Endodermal cell (in vitro differentiated cells): ENCODE measurements around the gene SLC17A8. TPM values are rescaled to one million over a fixed set of nuclear protein-coding genes. Genes with fewer than 3 reads are reported as not detected.
A peak's percentile ranks its signal among the peaks of the same experiment; 100 is the strongest.
"Not testable (repeated sequence)": the region's sequence is repeated elsewhere in the genome, so short reads cannot be mapped to it uniquely, and the experiment has no call there.

Source experiments
- DNase-seq: peaks from one replicate; pipeline ENCODE4 v3.0.0-alpha.2; 2017
- H3K27ac ChIP-seq: 2 replicates; pipeline ENCODE4 v1.5.1; 2013; ENCODE audit warnings: mild to moderate bottlenecking, low read depth, low read length, moderate library complexity
- H3K27me3 ChIP-seq: 2 replicates; pipeline ENCODE4 v1.6.1; 2013; ENCODE audit warnings: mild to moderate bottlenecking, low read length, moderate library complexity; ENCODE audit not compliant: insufficient read depth, control insufficient read depth, poor library complexity, severe bottlenecking
- H3K36me3 ChIP-seq: 2 replicates; pipeline ENCODE4 v1.7.0; 2013; ENCODE audit warnings: mild to moderate bottlenecking, low read length, moderate library complexity; ENCODE audit not compliant: control insufficient read depth, insufficient read depth
- H3K4me1 ChIP-seq: one replicate; pipeline ENCODE4 v1.7.0; 2013; ENCODE audit warnings: low read length; ENCODE audit not compliant: control insufficient read depth, insufficient read depth
- H3K4me3 ChIP-seq: 2 replicates; pipeline ENCODE4 v1.5.1; 2013; ENCODE audit warnings: mild to moderate bottlenecking, low read length, moderate library complexity
- H3K9ac ChIP-seq: 2 replicates; pipeline ENCODE4 v1.6.1; 2013; ENCODE audit warnings: mild to moderate bottlenecking, low read length, moderate library complexity; ENCODE audit not compliant: poor library complexity, severe bottlenecking; ENCODE audit errors: extremely low read depth
- H3K9me3 ChIP-seq: 2 replicates; pipeline ENCODE4 v1.6.1; 2013; ENCODE audit warnings: mild to moderate bottlenecking, low read length, moderate library complexity; ENCODE audit not compliant: control insufficient read depth
- H3K27ac Mint-ChIP-seq: 2 replicates; pipeline ENCODE4 v1.8.0; 2020; ENCODE audit warnings: mixed read lengths
- H3K27me3 Mint-ChIP-seq: 2 replicates; pipeline ENCODE4 v1.8.0; 2021; ENCODE audit warnings: mild to moderate bottlenecking, mixed read lengths; ENCODE audit not compliant: insufficient read depth
- H3K36me3 Mint-ChIP-seq: 2 replicates; pipeline ENCODE4 v1.8.0; 2020; ENCODE audit warnings: low read depth, mixed read lengths
- H3K4me1 Mint-ChIP-seq: 2 replicates; pipeline ENCODE4 v1.8.0; 2020; ENCODE audit warnings: mixed read lengths
- H3K4me3 Mint-ChIP-seq: 2 replicates; pipeline ENCODE4 v1.8.0; 2020; ENCODE audit warnings: mild to moderate bottlenecking, moderate library complexity, mixed read lengths
- H3K9me3 Mint-ChIP-seq: 2 replicates; pipeline ENCODE4 v1.8.0; 2020; ENCODE audit warnings: mild to moderate bottlenecking, mixed read lengths
- CTCF ChIP-seq: fragments of 200-600 bp; sonication (generic); conservative IDR thresholded peaks from 2 replicates; pipeline ENCODE4 v1.5.0; 2021; ENCODE audit warnings: antibody characterized with exemption, mild to moderate bottlenecking
- WGBS, 2 experiments: methylation state at CpG; one replicate each; pipeline versions ENCODE4 v1.1.5 to v1.1.7; 2013; ENCODE audit warnings: missing lambda C conversion rate in 2 of 2, mixed read lengths in 1 of 2; ENCODE audit not compliant: insufficient coverage in 1 of 2, insufficient read length in 1 of 2; 5-methylcytosine and 5-hydroxymethylcytosine counted together
- long read RNA-seq, 4 experiments: library from polyadenylated mRNA in 2 of 4; library from RNA in 1 of 4; library from capped mRNA in 1 of 4; stranded (forward) in 3 of 4; unstranded in 1 of 4; transcript quantifications; one replicate each; pipeline ENCODE4 v2.0.0, GENCODE V29; 2020 to 2021; ENCODE audit warnings: inconsistent platforms in 1 of 4
- polyA plus RNA-seq, 2 experiments: library from polyadenylated mRNA; stranded (reverse); fragments of 50-300 nt; gene quantifications; one replicate each; pipeline ENCODE4 v1.2.3, GENCODE V29; 2013
- total RNA-seq, 2 donors: library from RNA; stranded (reverse); fragmentation: NEBNext Ultra II Directional in 1 of 2; extraction: Animal tissue kit (Norgen Biotek cat#: 25700) in 1 of 2; gene quantifications; 2 replicates in 1 of 2; 3 replicates in 1 of 2; pipeline ENCODE4 v1.2.1, GENCODE V29; 2021

The SLC17A8 gene
- under 1 TPM in 1 of 2 donors, not detected in 1; 0.40 TPM for total RNA-seq
- 2.5 TPM for polyA plus RNA-seq (2013, experiment 1 of 2)
- 1.4 TPM for polyA plus RNA-seq (2013, experiment 2 of 2)
- long read RNA-seq, experiment 1: 0 reads
- long read RNA-seq, experiment 2, partial matches to known transcripts: 0 of 1 reads
- long read RNA-seq, experiment 2, other reads (novel, unspliced or antisense): 0 of 1 reads
- long read RNA-seq, experiment 3: 0 reads
- long read RNA-seq, experiment 4: 0 reads

GRCh38 chr12:100356644-100357223 lies at the start of gene SLC17A8:
Gene SLC17A8 (plus strand): TSS chr12:100357074. CDS start chr12:100357392, 318 bp downstream.
- Mint-ChIP-seq H3K9me3 (no peaks in the 10 kb centered on the region), H3K27ac (no peak within 1 kb of the TSS), H3K4me1 (peaks cover 11% of the 10 kb centered on the region), H3K36me3 (no peaks in the 10 kb centered on the region), H3K4me3 (peak within 1 kb of the TSS; percentile 14), H3K27me3 (peaks cover 4% of the 10 kb centered on the region)
- whole genome bisulfite sequencing, 2 experiments: 41 to 42% methylated on average over 6 to 13 of the region's 13 CpGs
- H3K27ac ChIP-seq: peak within 1 kb of the TSS; percentile 61
- H3K36me3 ChIP-seq: no peaks in the 10 kb centered on the region
- TF ChIP-seq CTCF: no peak
- peaks cover 6% of the 10 kb centered on the region for H3K4me1 ChIP-seq
- H3K27me3 ChIP-seq: no peaks in the 10 kb centered on the region
- no peaks in the 10 kb centered on the region for H3K9me3 ChIP-seq
- no peak within 1 kb of the TSS for H3K9ac ChIP-seq
- peak; percentile 92 for DNase-seq
- H3K4me3 ChIP-seq: no peak within 1 kb of the TSS

- WGBS, 2 experiments: 97 to 100% methylated on average over 1 to 4 of the region's 5 CpGs
- not testable (repeated sequence) for H3K4me3 Mint-ChIP-seq
Measured at GRCh38 chr12:100308138-100308537, 48.7 kb upstream of the SLC17A8 start.

GRCh38 chr12:100311317-100311716 lies 45.6 kb upstream of the SLC17A8 start:
- WGBS, 2 experiments: 100% methylated on average over 1 of the region's 1 CpG
- TF ChIP-seq CTCF: no peak
- H3K36me3 Mint-ChIP-seq: peaks cover 55% of the 10 kb centered on the region

More at GRCh38 chr12:100308138-100308537, 48.7 kb upstream of the SLC17A8 start:
- H3K4me1 Mint-ChIP-seq, H3K27me3 Mint-ChIP-seq, H3K27me3 ChIP-seq, H3K4me1 ChIP-seq, H3K9ac ChIP-seq, DNase-seq, H3K4me3 ChIP-seq, H3K27ac Mint-ChIP-seq, H3K27ac ChIP-seq: not testable (repeated sequence)
- Histone ChIP-seq H3K36me3 (peaks cover 78% of the 10 kb centered on the region), H3K9me3 (peaks cover 37% of the 10 kb centered on the region)
- Mint-ChIP-seq H3K9me3 (peaks cover 46% of the 10 kb centered on the region), H3K36me3 (peaks cover 70% of the 10 kb centered on the region)

More at GRCh38 chr12:100311317-100311716, 45.6 kb upstream of the SLC17A8 start:
- H3K9me3 ChIP-seq: peaks cover 8% of the 10 kb centered on the region
- peaks cover 77% of the 10 kb centered on the region for H3K36me3 ChIP-seq
- H3K4me1 Mint-ChIP-seq: no peaks in the 10 kb centered on the region
- no peaks in the 10 kb centered on the region for H3K27me3 ChIP-seq
- no peak overlapping the region for H3K27ac Mint-ChIP-seq
- DNase-seq: no peak
- no peaks in the 10 kb centered on the region for H3K27me3 Mint-ChIP-seq
- no peak overlapping the region for H3K4me3 ChIP-seq
- no peaks in the 10 kb centered on the region for H3K4me1 ChIP-seq
- no peak overlapping the region for H3K4me3 Mint-ChIP-seq
- peaks cover 15% of the 10 kb centered on the region for H3K9me3 Mint-ChIP-seq
- no peak overlapping the region for H3K9ac ChIP-seq
- no peak overlapping the region for H3K27ac ChIP-seq
